ENCODE results near the gene CAPSL.

DNA sequence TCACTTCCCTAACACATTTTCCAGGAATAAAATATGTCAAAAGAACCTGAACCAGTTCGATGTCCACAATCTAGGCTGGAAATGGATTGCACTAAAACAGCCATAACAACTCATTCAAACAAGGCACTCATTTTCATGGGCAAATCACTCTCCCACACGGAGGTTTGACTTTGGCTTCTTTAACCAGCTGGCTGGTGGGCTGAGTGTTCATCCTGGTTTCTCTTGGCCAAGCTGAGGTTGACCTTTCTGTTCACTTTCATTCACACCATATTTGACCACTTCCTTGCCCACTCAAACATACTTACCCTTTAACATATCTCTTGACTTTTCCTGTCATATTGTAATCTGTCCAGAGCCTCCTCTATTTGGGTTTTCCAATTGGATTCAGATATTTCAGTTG is 76.3 kb downstream of the CAPSL start:
- no peak for TF ChIP-seq POLR2A (IDR thresholded peaks at IDR 0.05)
- TF ChIP-seq, protein P1, sequence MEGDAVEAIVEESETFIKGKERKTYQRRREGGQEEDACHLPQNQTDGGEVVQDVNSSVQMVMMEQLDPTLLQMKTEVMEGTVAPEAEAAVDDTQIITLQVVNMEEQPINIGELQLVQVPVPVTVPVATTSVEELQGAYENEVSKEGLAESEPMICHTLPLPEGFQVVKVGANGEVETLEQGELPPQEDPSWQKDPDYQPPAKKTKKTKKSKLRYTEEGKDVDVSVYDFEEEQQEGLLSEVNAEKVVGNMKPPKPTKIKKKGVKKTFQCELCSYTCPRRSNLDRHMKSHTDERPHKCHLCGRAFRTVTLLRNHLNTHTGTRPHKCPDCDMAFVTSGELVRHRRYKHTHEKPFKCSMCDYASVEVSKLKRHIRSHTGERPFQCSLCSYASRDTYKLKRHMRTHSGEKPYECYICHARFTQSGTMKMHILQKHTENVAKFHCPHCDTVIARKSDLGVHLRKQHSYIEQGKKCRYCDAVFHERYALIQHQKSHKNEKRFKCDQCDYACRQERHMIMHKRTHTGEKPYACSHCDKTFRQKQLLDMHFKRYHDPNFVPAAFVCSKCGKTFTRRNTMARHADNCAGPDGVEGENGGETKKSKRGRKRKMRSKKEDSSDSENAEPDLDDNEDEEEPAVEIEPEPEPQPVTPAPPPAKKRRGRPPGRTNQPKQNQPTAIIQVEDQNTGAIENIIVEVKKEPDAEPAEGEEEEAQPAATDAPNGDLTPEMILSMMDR (IDR thresholded peaks at IDR 0.05), result no peak

Measured in testis (tissue), 2 donors.